RWPE1 (cell line): ENCODE measurements around the gene JAZF1.

Source experiments
- CTCF ChIA-PET: fragments of 350-600 bp; sonication (Branson Sonifier 250); formaldehyde crosslinking; extraction: SDS; loops from one replicate; lab custom pipeline; 2021; lab: Yijun Ruan, JAX
- POLR2A ChIA-PET: fragments of 400-600 bp; formaldehyde crosslinking; extraction: SDS; loops from one replicate; lab custom pipeline; 2020; ENCODE audit warnings: antibody characterized with exemption; ENCODE audit not compliant: low non-redundant PET; lab: Yijun Ruan, JAX
- DNase-seq: peaks from one replicate; pipeline ENCODE4 v3.0.0; 2012; ENCODE audit warnings: low spot score
- H3K27ac ChIP-seq: fragments of 450-650 bp; 2 replicates; pipeline ENCODE4 v1.5.1; 2017
- CTCF ChIP-seq: fragments of 450-650 bp; conservative IDR thresholded peaks from 2 replicates; pipeline ENCODE4 v1.5.1; 2017; ENCODE audit warnings: low read depth, mild to moderate bottlenecking

JAZF1 gene

GRCh38 chr7:28032738-28033380, 147.7 kb downstream of the JAZF1 start:
- CTCF ChIA-PET, result interaction anchor here (1.7 kb wide), 1 partner anchor 13 kb away, joined by 9 read pairs; no protein-coding TSS in a partner anchor
- no peak for TF ChIP-seq CTCF
- DNase-seq, result no peak
- no peak overlapping the region for H3K27ac ChIP-seq
- POLR2A ChIA-PET, result no interaction called here

GRCh38 chr7:28029051-28029450, 151.5 kb downstream of the JAZF1 start:
- ChIA-PET POLR2A (no interaction called here), CTCF (no interaction called here)
- H3K27ac ChIP-seq, result no peak overlapping the region
- no peak for DNase-seq
- no peak for TF ChIP-seq CTCF

GRCh38 chr7:28028471-28028870, 152.1 kb downstream of the JAZF1 start:
- no peak overlapping the region for H3K27ac ChIP-seq
- POLR2A ChIA-PET, result no interaction called here
- TF ChIP-seq CTCF, result no peak
- CTCF ChIA-PET, result no interaction called here
- DNase-seq, result no peak

- TF ChIP-seq CTCF, result no peak
- CTCF ChIA-PET, result no interaction called here
- POLR2A ChIA-PET, result no interaction called here
- DNase-seq, result no peak
- H3K27ac ChIP-seq, result no peak overlapping the region
Observed at GRCh38 chr7:28026237-28026636, 154.4 kb downstream of the JAZF1 start.

GRCh38 chr7:28024786-28025334, 155.7 kb downstream of the JAZF1 start:
- TF ChIP-seq CTCF, result no peak
- POLR2A ChIA-PET, result no interaction called here
- no peak overlapping the region for H3K27ac ChIP-seq
- DNase-seq, result no peak
- CTCF ChIA-PET, result interaction anchor here (0.7 to 0.8 kb wide), 3 partner anchors 425 to 676 kb away, joined by 3 read pairs; no protein-coding TSS in a partner anchor

- TF ChIP-seq CTCF, result peak; percentile 96
- POLR2A ChIA-PET, result no interaction called here
Observed at GRCh38 chr7:28020302-28020940, 160.2 kb downstream of the JAZF1 start.

More at GRCh38 chr7:28020302-28020940, 160.2 kb downstream of the JAZF1 start:
- H3K27ac ChIP-seq, result no peak overlapping the region
- CTCF ChIA-PET, result interaction anchor here (0.5 to 2.0 kb wide), 18 partner anchors 10 to 1474 kb away, joined by 3 to 9 read pairs (median 3); no protein-coding TSS in a partner anchor
- peak; percentile 87 for DNase-seq
